ENCODE data around the gene RARA.

GRCh38 chr17:40344421-40345160 is 35.6 kb downstream of the RARA start:
- TF ChIP-seq ZNF274 (IDR thresholded peaks at IDR 0.05; ENCODE audit: low read depth, low read length) (no peak), SUZ12 (IDR thresholded peaks at IDR 0.05; ENCODE audit: extremely low read depth, insufficient read depth, insufficient read length) (no peak)
